GM19324 (cell line): ENCODE results near the gene SH3YL1.

ENCODE experiments used
- ATAC-seq: cut with Tn5 transposase; IDR thresholded peaks from one replicate; pipeline ENCODE4 v1.9.1; 2021; ENCODE audit warnings: mild to moderate bottlenecking, moderate library complexity; ENCODE audit not compliant: unreplicated experiment, low FRiP score

The SH3YL1 gene, protein sequence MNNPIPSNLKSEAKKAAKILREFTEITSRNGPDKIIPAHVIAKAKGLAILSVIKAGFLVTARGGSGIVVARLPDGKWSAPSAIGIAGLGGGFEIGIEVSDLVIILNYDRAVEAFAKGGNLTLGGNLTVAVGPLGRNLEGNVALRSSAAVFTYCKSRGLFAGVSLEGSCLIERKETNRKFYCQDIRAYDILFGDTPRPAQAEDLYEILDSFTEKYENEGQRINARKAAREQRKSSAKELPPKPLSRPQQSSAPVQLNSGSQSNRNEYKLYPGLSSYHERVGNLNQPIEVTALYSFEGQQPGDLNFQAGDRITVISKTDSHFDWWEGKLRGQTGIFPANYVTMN

DNA sequence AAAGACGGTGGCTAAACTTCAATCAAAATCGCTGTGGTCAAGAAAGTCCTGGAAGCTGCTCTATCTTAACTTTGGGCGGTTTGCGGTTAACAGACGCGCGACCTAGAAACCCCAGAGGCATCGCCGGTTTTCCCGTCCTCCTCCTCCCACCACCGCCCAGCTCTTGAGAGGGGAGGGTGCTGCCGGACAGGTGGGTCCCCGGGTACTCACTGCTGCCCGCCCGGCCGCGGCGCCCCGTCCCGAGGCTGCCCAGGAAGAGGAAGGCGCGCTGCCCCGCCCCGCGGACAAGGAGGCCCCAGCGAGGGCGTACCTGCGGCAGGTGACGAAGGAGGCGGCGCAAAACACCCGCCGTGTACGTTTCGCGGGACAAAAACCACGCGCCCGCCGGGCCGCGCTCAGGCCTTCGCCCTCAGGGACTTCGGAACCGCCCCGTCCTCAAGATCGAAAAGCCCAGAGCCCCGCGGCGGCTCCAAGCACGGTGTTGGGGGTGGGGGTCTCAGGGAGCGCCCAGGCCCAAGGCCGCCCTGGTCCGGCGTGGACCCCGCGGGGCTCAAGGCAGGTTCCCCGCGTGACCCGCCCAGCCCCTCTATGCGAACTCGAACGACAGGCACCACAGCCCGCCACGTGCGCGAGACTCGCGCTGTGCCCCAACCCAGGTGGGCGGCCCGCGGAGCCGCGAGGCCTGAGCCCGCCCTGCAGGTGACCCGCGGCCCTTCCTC lies at the start of gene SH3YL1:
Gene SH3YL1 (minus strand): TSS at position 259 of the 719 bp plus-strand sequence. CDS start 48 bp downstream, at position 211.
- ATAC-seq: peak; percentile 22

DNA sequence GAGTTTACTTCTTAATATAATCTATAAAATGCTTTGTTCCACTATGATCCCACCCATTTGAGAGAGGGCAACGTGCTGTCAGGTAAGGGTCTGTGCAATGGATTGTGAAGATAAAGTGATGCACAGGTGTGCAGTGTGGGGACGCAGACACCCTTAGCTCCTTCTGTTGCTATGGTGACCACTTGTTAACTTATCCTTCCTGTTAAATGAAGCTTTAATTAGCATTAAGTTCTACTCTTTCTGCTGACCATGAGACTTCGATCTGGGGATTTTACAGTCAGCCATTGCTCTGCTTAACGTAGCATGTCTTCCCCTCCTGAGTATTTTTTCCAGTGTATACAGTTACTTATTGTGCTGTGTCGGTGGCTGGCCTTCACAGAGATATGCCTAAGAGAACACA lies 47.2 kb upstream of the SH3YL1 start:
- ATAC-seq: no peak

DNA sequence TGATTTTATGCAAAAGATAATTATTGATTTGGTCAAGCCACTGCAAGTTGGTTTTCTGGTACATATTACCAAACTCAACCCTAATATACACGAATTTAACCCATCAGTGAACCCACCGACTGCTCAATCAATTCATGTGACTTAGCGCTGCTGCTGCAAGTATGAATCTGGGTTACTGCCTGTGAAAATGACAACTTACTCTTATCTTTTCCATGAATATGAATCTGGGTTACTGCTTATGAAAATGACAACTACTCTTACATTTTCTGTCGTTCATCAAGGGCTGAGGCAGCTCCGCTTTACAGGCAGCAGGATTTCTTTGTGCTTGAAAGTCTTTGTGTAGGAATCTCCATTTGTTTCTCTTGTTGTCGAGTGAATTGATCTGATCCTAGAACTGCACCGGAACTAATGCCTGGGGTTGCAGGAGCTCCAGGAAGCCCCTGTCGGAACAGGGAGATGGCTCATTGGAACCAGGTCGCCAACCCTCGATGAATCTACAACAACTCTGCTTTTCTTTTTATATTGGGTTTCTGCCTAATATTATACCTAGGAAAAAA lies 46.2 kb upstream of the SH3YL1 start:
- ATAC-seq: no peak

DNA sequence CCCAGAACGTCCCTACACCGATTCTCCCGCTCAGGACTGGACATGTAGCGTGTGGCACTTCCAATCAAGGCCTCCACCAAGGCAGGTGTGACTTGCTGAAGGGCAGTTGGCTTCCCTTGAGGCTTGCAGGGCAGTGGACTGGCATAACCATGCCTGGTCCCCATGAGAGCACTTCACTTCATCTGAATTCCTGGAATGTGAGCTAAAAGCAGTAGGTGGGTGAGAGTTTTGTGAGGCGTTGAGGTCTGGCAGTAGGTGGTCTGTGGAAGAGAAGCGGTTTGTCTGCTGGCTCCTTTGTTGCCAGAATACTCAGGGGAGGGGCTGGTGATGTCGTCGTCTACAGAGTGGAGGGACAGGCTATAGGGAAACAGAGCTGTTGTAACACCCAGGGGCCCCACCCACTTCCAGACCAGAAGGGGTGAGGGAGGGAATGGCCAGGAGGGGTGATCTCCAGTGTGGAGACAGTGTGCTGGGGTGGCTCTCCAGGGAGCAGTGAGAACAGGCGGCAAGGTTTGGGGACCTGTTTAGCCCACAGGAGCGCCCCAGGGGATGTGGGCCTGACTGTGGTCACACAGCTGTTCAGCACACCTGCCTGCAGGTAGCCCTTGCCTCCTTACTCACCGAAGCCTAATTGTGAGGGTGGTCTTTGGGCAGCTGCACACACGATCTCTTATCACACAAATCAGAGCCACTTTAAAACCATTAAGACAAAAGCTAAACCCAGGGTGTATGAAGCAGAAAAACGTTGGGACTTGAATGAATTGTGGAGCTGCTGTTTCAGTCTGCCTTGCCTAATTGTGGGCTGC lies 45.5 kb upstream of the SH3YL1 start:
- ATAC-seq: no peak

DNA sequence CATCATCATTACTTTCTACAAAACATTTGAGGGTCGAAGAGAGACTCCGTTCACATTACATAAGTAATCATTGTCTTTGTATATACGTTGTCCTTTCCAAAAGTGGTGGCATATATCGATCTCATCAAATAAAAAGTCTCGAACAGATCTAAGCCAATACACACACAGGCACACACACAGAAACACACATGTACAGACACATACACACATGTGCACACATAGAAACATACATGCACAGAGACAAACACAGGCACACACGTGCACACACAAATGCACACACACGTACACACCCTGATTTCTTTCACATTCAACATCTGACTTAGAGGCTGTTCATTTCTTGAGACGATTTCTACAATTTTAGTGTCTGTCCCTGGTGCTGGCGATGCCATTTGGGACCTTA lies 41.5 kb upstream of the SH3YL1 start:
- no peak for ATAC-seq

DNA sequence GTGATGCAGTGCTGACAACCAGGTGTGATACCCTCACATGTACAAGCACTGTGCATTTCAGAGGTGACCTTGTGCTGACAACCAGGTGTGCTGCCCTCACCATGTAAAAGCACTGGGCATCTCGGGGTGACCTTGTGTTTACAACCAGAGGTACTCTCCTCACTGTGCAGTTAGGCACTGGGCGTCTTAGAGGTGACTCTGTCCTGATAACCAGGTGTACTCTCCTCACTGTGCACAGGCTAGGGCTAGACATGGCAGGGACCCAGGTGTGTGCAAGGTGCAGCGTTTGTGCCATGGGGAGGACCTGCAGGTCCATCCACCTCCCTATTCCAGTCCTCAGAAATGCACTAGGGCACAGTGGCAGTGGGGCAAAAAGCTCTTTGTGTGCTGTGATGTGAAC lies 32.5 kb upstream of the SH3YL1 start:
- ATAC-seq: no peak

DNA sequence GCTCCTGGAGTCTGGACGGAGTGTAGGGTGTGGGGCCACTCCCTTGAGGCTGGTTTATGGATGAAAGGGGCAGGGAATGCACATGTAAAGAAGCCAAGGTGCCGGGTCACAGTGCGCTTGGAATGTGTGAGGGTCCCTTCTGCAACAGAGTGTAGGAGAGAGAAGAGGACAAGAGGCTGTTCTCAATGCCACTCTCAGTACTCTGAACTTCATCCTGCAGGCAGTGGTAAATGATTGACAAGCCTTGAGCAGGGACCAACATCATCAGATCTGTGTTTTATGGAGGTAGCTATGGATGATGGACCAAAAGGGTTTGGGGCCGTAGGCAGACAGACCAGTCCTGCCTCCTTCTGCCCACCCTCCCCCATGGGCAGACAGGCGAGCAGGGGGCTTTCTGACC lies 31.3 kb upstream of the SH3YL1 start:
- ATAC-seq: no peak

DNA sequence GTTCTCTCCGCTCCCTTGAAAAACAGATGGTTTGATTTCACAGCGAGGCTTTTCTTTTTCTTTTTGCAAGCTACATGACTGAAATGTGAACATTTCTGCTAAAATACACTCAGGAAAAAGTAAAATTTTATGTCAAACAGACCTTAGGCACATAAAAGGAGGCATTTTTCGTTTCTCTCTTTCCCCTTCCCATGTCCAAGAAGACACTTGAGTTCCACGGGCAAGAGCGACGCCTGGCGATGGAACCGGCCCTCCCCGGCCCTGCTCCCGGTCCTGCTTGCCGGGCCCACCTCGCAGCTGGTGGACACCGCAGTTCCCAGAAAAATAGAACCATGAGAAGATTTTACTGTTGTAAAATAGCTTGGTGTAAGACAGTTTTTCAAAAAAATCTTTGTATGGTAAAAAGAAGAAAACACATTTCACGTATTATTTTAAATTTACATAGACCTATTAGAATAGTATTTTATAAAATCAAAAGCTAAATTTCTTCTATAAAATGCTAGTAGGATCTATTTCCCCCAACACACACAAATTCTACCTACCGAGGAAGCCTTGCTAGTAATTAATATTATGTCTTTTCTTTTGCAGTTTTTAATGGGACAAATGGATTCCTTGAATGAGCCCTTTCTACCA lies 26.4 kb upstream of the SH3YL1 start:
- no peak for ATAC-seq

DNA sequence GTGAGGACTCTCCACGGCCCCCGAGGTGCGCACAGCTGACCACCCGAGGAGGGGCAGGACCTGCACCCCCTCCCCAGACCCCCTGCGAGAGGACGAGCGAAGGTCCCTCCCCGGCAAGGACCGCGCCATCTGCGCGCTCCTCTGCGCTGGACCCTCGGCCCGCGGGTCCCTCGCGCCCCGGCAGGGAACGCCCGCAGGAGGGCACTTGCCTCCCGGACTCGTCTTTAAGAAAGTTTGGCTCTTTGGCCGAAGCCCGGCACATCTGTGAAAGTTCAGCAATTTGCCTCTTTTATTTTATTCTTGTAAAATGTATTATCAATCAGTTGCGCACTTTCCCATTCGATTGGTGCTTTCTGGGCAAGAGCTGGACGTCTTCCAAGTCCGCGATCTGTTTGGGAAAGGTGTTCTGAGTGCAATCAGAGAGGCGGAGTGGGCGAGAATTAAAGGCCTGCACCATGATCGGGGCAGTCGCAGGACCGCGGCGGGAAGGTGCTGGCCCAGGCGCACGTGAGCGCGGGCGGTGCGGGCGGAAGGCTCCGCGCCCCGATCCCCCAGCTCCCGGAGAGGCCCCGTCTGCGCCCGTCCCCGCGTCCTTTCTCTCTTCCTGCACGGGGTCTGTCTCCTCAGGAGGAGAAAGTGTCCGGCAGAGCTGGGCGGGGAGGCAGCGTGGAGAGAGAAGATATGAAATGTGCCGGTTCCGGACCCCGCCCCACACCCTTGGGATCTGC lies 25.7 kb upstream of the SH3YL1 start:
- no peak for ATAC-seq

DNA sequence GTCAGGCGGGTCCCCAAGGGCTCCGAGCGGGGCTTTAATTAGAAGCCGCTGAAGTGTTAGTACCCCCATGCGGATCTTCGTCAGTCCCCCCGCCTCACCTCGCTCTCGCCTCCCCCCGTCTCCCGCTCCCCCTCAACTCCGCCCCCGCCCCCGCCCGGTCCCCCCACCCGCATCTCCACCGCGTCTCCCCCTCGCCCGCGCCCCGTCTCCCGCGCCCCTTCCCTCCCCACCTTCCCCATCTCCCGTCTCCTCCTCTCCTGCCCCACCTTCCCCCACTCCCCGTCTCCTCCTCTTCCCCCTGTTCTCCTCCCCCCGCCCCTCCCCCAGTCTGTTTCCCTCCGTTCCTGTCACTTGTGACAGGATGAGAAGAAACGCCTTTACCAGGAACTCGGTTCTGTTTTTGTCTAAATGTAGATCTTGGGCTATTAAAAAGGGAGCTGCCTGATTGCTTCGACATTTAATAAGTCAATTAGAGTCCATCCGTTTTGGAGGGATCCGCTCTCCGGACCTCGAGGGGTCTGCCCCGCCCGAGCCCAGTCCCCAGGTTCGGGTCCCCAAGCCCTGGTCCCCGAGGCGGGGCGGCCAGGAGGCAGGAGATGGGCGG lies 25.0 kb upstream of the SH3YL1 start:
- ATAC-seq: no peak

DNA sequence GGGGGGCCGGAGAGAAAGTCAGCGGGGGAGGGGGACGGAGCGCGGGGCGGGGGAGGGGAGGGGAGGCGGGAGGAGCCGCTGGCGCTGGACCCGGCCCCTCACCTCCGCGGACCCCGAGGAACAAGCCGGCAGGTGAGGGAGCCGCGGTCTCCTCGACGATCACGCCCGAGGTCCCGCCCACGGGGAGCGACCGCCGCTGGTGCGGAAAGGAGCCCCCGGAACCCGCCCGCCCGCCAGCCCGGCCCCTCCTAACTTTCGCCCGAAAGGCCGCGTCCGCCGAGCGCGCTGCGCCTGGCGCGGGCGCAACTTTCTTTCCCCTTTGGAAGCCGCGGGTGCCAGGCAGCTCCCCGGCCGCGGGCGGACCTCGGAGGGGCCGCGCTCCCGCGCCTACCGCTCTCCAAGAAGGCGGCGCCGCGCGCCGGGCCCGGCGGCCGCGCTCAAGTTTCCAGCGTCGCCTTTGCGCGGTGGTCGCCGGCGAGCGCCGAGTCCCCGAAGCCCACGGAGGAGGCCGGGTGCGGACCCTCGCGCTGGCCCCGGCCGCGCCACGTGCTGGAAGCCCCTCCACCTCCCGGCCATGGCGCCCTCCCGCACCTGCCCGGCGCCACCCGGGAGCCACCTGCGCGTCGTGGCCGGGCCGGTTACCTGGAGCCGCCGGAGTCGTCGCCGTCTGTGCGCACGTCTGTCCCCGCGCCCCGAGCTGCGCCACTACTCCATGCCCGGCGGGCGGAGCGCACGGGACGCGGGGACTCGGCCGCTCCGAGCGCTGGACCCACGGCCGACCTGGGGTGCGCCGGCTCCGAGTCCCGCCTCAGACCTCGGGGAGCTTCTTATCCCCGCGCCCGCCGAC lies 24.3 kb upstream of the SH3YL1 start, which contains the start of gene ALKAL2:
Gene ALKAL2 (minus strand): TSS at position 181 of the 847 bp plus-strand sequence. CDS start 256 bp downstream, outside the sequence.
- ATAC-seq: no peak

DNA sequence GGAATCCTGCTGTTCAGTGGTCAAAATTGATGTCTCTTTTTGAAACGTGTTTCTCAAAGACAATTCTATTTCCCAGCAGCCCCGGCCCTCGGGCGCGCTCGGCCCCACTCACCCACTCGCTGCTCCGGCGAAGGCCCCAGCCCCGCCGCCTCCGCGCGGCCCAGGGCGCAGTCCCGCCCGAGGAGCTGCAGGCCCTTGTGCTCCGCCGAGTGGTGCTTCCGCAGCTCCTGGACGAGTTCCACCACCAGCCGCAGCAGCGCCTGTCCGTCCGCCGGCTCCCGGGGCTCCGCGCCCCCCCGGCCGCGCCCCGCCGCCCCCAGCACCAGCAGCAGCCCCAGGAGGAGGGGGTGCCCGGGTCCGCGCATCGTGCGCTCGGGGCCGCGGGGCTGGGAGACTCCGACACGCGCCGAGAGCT lies 23.6 kb upstream of the SH3YL1 start:
- ATAC-seq: no peak

DNA sequence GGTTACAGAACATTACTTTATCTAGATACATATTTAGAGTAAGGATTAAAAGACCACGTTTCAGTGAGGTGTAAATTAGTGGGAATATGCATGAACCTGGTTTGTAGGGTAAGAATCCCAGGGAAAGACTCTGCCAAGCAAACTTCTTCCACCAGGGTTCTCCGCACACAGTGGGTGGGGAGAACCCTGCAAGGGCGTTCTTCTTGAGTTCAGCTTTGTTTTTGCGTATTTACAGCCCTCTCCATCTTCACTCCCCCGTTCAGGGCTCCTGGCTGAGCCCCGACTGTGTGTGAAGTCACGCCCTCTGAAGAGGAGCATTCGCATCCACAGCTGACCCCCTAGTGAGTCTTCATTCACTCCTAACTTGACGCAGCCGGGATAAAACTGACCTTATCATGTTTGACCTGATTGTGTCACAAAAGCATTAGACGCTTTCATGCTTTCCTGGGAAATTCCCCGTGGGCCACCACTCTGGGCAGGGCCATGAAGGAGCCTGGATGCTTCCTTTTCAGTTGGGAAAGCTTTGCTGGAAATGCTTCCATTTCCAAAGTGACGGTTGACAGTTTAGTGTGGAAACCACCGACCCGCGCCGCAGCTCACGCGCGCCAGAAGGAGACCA lies 23.1 kb upstream of the SH3YL1 start:
- ATAC-seq: no peak

DNA sequence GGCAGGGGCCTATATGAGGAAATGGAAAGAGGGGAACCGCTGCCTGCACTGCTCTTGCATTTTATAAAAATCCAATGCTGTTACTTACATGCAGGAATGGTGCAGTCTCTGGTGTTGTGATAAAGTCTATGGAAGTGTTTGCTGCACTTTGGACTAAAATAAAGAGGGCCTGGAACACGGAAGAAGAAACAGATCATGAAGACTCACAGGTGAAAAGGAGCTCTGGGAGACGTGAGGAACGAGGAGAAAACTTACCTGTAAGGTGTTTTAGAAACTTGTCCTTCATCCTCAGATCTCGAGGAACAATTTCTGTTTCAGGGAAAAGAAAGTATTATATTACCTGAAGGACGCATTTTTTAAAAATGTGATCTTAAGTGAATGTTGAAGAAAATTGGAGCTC lies 22.2 kb upstream of the SH3YL1 start:
- no peak for ATAC-seq

DNA sequence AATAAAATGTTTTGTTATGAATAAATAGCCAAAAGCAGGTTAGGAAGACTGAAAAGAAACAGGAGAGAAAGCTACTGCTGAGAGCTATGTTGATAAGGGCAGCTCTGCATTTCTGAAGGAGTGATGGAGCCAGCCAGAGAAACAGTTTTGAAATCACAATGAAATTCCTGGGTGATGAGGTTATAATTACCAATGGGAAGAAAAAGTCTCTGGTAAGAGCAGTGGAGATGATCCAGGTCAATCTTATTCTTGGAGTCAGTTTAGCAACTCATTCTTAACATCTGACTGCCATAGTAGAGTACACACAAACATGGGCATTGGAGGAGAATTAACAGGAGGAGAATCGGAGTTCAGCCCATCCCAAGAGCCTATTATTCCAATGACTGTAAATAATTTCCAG lies 21.7 kb upstream of the SH3YL1 start:
- no peak for ATAC-seq

DNA sequence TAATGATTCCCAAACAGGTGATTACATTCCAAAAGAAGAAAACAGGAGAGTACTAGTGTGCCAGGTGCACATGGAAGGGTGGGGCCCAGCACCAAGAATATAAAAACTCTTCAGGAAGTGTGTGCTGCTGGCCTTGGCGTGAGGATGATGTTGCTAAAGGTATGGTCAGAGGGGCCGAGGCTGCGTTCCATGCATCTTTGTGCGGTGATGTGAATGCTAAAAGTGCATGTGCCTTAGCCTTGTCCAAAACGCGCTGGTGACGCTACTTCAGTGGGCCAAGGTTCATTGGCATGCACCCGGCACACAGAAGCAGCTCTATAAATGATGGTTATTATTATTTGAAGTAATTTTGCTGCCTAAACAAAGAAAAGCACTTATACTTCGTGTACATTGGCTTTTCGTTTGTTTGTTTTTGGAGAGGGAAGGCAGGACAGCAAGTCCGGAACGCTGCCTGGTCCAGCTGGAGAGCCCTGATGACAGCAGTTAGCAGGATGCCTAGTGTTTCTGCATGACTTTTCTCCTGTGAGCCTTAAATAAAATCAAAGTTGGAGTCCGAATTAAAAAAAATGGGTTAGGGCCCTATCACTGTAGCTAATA lies 21.2 kb upstream of the SH3YL1 start:
- ATAC-seq: no peak

DNA sequence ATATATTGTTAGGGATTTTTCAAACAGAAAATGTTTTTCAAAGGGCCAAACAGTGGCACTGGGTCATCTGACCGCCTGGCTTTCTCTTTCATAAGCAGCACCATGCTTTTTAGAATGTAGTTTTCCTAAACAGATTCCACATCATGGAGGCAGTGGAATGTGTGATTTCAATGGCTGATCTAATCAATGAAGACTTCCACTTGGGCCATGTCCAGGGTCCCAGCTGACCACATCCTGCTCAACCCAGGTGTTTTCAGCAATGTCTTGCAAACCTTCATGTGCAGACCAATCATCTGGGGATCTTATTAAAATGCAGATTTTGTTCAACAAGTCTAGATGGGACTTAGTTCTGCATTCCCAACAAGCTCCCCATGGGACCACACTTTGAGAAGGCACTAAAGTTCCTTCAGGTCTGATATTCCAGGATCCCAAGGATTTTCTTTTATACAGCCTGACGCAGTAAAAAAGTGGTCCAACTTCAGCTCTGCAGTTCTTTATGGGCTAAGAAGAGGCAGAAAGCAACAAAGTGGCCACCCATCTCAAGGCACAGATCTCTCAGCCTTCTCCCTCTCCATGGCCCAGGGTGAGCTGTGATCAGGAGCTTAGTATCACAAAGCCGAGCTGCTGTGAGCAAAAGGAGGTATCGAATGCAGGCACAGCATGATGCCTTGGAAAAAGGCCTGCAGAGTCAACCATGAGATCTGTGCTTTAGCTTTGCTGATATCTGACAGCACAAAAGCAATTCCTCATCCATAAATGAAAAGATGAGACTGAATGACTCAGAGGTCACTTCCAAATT lies 20.4 kb upstream of the SH3YL1 start:
- no peak for ATAC-seq
